ENCODE data around the gene BEGAIN. TPM values are rescaled to one million over a fixed set of nuclear protein-coding genes. Genes with fewer than 3 reads are reported as not detected.

The BEGAIN gene
- total RNA-seq, 2 donors from 2014 or later: 0.74 to 0.99 TPM

GRCh38 chr14:100559455-100559854, 27.8 kb downstream of the BEGAIN start:
- intact Hi-C loops (cut with DNase I): no loop called here
- Histone ChIP-seq H3K27me3 (no peaks in the 10 kb centered on the region), H3K4me3 (no peak overlapping the region), H3K4me1 (no peaks in the 10 kb centered on the region), H3K36me3 (no peaks in the 10 kb centered on the region), H3K9me3 (no peaks in the 10 kb centered on the region), H3K27ac (no peak overlapping the region), H3K9ac (ENCODE audit: low read depth in 2 of 2, low read length in 2 of 2) (no peak overlapping the region)
- DNase-seq: no peak
- TF ChIP-seq CTCF (IDR thresholded peaks at IDR 0.05): no peak

- intact Hi-C loops (cut with DNase I): no loop called here
- no peaks in the 10 kb centered on the region for H3K4me1 ChIP-seq
- no peak overlapping the region for H3K9ac ChIP-seq (ENCODE audit: low read depth in 2 of 2, low read length in 2 of 2)
- no peak overlapping the region for H3K27ac ChIP-seq
- no peaks in the 10 kb centered on the region for H3K36me3 ChIP-seq
- H3K27me3 ChIP-seq: no peaks in the 10 kb centered on the region
- H3K9me3 ChIP-seq: no peaks in the 10 kb centered on the region
- no peak for DNase-seq
- no peak for TF ChIP-seq CTCF (IDR thresholded peaks at IDR 0.05)
- H3K4me3 ChIP-seq: no peak overlapping the region
Measured at GRCh38 chr14:100558966-100559365, 28.3 kb downstream of the BEGAIN start.

DNA sequence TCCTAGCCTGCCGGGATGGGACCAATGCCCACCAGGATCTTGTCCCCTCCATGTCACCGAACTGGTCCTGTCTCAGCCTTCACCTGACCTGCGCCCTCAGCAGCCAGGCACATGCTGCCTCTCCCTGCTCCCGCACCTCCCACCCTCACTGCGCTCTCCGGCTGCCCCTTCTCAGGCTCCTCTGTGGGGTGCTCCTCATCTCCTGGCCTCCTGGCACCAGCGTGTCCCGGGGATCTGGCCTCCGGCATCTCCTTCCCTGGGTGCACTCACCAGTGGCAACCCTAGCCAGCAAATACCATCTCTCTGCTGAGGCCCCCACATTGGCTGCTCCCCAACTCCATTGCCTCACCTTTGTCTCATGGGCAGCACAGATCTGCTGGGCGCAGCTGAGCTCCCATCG, 29.0 kb downstream of the BEGAIN start:
- Histone ChIP-seq H3K4me1 (no peaks in the 10 kb centered on the region), H3K27me3 (no peaks in the 10 kb centered on the region), H3K36me3 (no peaks in the 10 kb centered on the region), H3K27ac (no peak overlapping the region), H3K9me3 (no peaks in the 10 kb centered on the region), H3K4me3 (no peak overlapping the region), H3K9ac (ENCODE audit: low read depth in 2 of 2, low read length in 2 of 2) (no peak overlapping the region)
- no peak for TF ChIP-seq CTCF (IDR thresholded peaks at IDR 0.05)
- no peak for DNase-seq
- intact Hi-C loops (cut with DNase I): no loop called here

- H3K9me3 ChIP-seq: no peaks in the 10 kb centered on the region
- intact Hi-C loops (cut with DNase I): no loop called here
- no peaks in the 10 kb centered on the region for H3K4me1 ChIP-seq
- no peaks in the 10 kb centered on the region for H3K36me3 ChIP-seq
- H3K4me3 ChIP-seq: no peak overlapping the region
- TF ChIP-seq CTCF (IDR thresholded peaks at IDR 0.05): no peak
- no peak overlapping the region for H3K9ac ChIP-seq (ENCODE audit: low read depth in 2 of 2, low read length in 2 of 2)
- no peaks in the 10 kb centered on the region for H3K27me3 ChIP-seq
- no peak for DNase-seq
- no peak overlapping the region for H3K27ac ChIP-seq
Measured at GRCh38 chr14:100557658-100558057, 29.6 kb downstream of the BEGAIN start.

- Histone ChIP-seq H3K9me3 (no peaks in the 10 kb centered on the region), H3K27me3 (no peaks in the 10 kb centered on the region), H3K4me3 (no peak overlapping the region), H3K27ac (no peak overlapping the region), H3K9ac (ENCODE audit: low read depth in 2 of 2, low read length in 2 of 2) (no peak overlapping the region), H3K4me1 (no peaks in the 10 kb centered on the region), H3K36me3 (no peaks in the 10 kb centered on the region)
- intact Hi-C loops (cut with DNase I): no loop called here
- no peak for DNase-seq
- TF ChIP-seq CTCF (IDR thresholded peaks at IDR 0.05): no peak
Measured at GRCh38 chr14:100556936-100557505, 30.2 kb downstream of the BEGAIN start.

GRCh38 chr14:100556140-100556475, 31.1 kb downstream of the BEGAIN start:
- no peaks in the 10 kb centered on the region for H3K4me1 ChIP-seq
- no peaks in the 10 kb centered on the region for H3K36me3 ChIP-seq
- no peak overlapping the region for H3K4me3 ChIP-seq
- H3K9ac ChIP-seq (ENCODE audit: low read depth in 2 of 2, low read length in 2 of 2): no peak overlapping the region
- DNase-seq: no peak
- no peak overlapping the region for H3K27ac ChIP-seq
- no peak for TF ChIP-seq CTCF (IDR thresholded peaks at IDR 0.05)
- H3K27me3 ChIP-seq: no peaks in the 10 kb centered on the region
- intact Hi-C loops (cut with DNase I): no loop called here
- H3K9me3 ChIP-seq: no peaks in the 10 kb centered on the region
